ENCODE results near the gene MGAT5.

MGAT5 gene

DNA sequence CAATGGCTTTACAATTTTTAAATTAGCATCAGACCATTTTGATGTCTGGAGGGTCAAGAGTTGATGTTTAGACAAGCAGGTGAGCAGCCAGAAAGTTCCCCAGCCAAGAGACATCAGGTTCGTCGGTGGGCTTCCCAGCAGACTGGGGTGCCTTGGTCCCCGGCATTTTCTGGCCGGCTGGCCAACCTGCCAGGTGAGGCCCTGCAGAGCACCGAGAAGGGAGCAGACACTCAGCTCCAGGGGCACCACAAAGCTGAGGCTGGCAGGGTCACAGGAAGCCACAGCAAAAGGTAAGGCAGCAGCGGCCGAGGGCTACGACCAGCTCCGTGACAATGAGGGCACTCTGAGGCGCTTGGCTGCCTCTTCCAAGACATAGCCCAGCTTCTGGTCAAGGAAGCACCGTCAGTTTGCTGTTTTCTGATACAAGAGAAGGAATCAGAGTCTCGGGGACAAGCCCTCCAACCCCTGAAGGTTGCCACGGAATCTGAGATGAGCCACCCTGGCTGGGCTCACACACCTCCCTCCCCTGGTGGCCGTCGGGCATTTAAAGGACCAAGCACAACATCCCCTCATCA lies 229.0 kb downstream of the MGAT5 start:
- no peak for DNase-seq

DNA sequence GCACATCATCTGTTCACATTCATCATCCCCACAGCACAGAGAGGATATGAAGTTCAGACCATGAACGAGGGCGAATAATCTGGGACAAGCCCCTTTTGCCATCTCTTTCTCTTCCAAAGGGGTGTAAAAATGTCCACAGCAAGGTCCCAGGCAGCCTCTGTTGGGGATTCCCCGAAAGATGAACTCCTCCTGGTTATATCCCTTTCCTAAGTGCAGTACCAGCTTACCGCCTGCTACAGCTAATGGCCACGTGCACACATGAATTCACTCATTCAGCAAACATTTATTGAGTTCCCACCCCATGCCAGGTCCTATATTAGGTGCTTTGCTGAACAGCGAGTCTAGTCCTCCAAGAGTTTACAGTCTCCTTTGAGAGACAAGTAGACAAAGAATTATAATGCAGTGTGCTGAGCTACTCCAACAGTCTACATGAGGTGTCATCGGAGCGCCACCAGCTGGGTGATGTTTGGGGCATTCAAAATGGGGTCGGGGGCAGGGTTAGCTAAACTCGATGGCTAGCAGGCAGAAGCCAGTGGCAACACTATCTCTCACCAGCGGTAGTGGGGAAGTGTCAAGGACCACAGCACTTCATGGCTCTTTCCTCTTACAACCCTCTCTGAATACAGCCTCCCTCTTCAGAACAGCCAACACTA lies 236.0 kb downstream of the MGAT5 start:
- no peak for DNase-seq

DNA sequence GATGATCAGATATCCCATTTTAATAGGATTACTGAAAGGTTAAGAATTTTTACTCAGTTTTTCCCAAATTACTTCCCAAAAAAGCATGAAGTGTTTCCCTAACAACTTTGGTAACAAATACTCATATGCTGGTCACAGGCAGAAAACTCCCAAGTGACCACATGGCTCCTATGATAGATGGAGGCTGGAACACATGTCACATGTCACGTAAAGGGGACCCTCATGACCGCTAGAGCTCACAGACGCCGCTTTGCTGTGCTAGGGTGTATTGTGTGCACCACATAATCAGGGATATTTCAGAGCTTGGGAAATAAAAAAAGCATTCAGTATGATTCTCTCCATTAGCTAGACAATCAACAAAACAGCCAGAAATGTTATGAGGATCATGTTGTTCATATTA lies 236.7 kb downstream of the MGAT5 start:
- DNase-seq: no peak

DNA sequence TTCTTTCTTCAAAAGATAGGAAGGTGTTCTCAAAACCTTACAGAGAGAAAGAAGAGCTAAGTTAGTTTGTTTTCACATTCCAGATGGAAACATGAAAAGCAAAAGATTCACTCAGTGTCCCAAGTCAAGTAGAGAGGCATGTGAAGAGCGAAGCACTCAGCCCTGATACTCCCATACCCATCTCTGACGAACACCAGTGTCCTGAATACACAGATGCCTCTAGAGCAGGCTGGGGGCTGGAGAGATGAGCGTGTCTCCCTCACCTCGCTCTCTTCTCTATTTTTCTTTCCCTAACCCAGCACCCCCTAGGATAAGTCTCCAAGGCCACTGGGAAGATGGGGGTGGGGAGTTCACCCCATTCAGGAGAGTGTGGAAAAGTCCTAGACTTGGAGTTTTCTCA lies 237.2 kb downstream of the MGAT5 start:
- DNase-seq: no peak

DNA sequence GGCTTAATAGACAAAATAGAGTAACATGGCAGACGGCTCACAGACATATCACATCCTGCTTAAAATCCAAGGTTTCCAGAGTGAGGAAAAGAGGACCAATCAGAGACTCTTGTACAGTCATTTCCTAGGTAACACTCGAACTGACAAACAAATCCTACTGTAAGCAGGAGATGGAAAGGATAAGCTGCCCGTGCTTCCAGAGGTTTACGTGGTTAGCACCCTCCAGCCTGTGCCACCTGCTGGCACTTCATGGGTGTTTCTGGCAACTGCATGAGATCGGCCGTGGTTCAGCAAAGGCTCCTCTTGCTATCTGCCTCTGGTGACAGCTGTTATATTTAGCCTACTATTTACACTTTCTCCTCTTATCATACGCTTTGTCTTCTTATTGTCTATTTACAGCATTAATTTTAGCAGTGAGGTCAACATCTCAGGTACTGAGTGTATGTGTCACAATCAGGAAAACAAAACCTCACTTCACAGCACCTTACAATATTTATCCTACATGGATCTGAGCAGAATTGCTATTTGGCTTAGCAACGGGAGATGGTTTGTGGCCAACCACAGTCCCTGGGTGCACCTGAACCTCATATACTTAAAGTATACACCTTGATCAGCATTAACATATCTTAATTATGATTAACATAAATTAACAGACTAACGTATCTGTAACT lies 238.0 kb downstream of the MGAT5 start:
- no peak for DNase-seq

DNA sequence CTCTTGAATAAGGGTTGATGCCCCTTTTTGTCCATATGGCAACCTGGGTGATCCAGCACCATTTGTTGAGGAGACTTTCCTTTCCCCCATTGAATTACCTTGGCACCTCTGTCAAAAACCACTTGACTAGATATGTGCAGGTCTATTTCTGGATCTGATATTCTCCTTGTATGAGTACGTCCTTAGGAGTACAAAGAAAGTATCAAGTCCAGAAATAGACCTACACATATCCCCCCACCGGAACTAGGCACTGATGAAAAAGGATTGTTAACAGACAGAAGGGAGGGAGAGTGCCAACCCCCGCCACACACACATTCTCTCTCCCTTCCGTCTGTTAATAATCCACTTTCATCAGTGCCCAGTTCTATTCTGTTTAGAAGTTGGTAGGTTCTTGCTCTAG lies 239.9 kb downstream of the MGAT5 start:
- no peak for DNase-seq

DNA sequence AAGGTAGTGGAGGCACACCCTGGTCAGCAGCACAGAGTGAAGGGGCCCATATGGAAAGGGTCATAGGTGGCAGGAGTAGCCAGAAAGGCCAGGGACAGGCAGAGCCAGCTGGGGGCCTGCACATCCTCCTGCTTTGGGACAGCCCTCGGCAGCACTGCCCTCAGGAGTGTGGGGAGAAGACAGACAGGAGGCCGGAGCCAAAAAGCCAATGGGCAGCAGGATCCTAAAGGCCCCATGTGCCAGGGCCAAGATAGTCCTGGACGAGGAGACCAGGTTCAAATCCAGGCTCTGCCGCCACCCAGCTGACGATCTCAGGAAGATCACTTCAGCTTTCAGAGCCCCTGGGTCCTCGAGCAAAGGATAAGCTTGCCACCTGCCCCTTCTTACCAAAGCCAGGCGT lies 244.8 kb downstream of the MGAT5 start:
- no peak for DNase-seq

DNA sequence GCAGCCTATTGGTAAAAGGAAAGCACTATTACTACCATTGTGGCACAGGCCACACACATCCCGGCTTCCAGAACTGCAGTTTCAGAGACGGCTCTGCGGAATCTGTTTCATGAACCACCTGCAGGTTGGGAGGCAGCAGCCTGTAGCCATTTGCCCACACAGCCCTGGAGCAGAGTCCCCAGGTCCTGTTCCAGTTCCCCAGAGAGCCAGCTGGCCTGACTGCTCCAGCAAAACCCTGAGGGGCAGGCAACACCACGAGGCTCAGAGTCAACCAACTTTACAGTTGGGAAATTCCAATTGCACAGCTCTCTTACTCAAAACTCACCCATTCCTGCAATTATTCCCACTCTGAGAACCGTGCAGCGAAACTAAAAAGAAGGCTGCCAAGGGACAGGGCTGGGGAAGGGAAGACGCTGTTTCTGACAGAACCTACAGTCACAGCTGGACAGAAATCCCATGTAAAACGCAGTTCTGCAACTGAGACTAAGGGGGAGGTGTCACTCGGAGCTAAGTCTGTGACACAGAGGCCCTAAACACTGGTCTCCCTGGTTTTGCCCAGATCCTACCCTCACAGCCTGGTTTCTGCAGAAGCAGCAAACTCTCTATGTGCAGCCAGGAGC lies 245.5 kb downstream of the MGAT5 start:
- no peak for DNase-seq

DNA sequence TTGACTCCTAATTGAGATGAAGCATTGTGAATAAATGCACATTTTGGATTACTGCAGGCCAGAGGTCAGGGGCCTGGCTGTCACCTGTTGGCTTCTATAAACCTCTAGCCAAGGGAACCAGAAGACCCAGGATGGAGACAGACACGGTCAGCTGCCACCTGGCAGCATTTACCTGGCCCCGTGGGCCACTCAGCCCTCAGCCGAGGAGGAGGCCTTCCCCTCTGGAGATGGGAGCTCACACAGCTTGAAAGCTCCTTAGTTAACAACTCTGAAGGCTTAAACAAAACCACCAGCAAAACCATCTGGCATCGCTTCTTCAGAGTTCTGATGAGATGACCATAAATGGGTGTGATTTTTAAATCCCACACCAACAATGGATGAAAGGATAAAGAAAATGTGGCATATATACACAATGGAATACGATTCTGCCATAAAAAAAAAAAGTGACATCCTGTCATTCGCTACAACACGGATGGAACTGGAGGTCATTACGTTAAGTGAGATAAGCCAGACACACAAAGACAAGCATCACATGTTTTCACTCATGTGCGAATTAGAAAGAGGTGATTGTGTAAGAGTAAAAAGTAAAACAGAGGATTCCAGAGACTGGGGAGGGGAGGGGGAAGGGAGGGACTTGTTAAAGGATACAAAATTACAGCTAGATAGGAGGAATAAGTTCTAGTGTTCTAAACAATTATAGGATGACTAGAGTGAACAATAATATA lies 246.5 kb downstream of the MGAT5 start:
- DNase-seq: no peak

DNA sequence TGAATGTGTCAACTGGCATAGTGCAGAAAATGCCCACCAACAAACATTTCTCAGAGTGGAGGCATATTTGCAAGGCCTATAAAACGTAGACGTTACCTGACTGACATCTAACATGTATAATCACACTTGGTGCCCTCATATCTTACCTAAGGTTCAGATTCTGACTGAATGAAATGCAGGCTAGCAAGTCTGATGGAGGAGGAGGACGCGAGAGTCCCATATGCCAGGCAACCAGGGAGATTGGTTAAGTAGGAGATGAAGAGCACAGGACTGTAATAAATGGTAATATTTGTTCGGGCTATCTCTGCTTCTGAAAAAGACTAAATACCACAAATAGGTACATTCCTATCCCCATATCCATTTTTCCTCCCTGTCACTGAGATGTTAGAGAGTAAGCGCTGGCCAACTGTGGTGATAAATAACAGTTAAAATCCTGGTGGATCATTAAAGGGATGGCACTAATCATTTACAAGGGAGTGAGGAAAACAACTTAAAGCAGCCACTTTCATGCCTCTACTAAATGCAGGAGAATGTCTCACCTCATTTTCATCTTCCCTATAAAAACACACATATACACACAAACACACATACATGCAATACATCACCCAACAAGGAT lies 247.7 kb downstream of the MGAT5 start:
- DNase-seq: no peak

DNA sequence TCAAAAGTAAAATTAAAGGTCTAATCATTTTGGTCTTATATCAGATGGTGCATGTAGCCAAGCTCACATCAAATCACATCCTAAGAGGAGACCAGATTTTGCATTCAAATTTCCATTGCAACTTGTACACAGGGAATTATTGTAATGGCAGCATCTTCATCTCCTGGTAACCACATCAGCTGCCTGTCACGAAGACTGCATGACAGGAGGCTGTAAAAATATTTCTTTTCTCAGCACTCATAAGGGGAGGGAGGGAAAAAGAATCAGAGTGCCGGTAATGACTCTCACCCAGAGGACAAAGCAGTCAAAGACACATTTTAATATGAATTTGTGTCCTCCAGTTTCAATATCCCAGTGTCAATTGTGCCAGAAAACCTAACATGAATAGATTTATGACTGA lies 248.2 kb downstream of the MGAT5 start:
- DNase-seq: no peak

Measured in activated T-cell treated with anti-CD3 and anti-CD28 coated beads, Interleukin-2, amount 50 U/mL, for 1 hour (primary cell).